Fibroblast of the aortic adventitia (primary cell): ENCODE data around the gene TMA7. TPM values are rescaled to one million over a fixed set of nuclear protein-coding genes. Genes with fewer than 3 reads are reported as not detected.

Source experiments
- DNase-seq: peaks from one replicate; pipeline ENCODE4 v3.0.0-alpha.2; 2010; ENCODE audit warnings: low read depth
- H3K4me3 ChIP-seq: 2 replicates; pipeline ENCODE4 v1.5.1; 2011; ENCODE audit warnings: low read depth, mild to moderate bottlenecking, control low read depth, low read length, moderate library complexity
- total RNA-seq: library from RNA; depleted of rRNA; stranded (reverse); fragments of >200 nt; gene quantifications from 2 replicates; pipeline ENCODE4 v1.2.3, GENCODE V29; 2012; ENCODE audit warnings: low replicate concordance
- TF ChIP-seq, protein P1 (sequence below): IDR thresholded peaks from 2 replicates; pipeline ENCODE4 v1.5.1; 2011; ENCODE audit warnings: mild to moderate bottlenecking, low read length, control low read depth, inconsistent platforms; ENCODE audit not compliant: insufficient read depth

TMA7 gene
- 234 and 390 TPM in 2 replicates for total RNA-seq

DNA sequence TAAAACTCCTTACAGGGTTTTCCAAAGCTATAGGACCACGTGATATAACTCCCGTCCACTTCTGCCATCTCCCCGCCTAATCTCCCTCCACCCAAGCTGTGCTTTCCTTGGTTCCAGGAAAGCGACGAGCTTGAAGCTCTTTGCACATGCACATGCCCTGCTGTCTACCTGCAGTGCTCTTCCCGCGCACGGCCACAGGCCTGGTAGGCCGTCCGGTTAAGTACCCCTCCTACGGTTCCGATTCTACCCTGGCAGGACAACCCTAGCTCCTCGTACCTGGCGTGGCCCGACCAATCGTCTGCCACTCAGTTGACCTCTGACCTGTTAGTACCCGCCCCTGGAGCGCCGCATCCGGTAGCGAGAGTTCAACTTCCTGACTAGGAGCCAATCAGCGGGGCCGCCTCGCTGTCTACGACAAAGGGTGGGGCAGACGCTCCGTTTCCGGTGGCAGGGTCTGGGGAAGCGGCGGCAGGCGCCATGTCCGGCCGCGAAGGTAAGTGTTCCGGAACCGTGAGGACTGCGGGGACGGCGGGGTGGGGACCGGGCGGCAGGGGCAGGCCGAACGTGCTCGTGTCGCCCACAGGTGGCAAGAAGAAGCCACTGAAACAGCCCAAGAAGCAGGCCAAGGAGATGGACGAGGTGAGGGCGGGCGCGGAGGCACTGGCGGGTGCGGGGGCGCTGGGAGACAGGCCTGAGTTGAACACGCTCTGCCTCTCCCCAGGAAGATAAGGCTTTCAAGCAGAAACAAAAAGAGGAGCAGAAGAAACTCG is at the start of gene TMA7, which contains the start of gene CCDC51:
TSS of gene TMA7 (plus strand) at position 438 of the 770 bp plus-strand sequence. CDS start at position 478, 40 bp downstream.
TSS of gene CCDC51 (minus strand) at position 300 of the 770 bp plus-strand sequence. CDS start 4,991 bp downstream, outside the sequence.
- peak within 1 kb of the TSS; percentile 97 for H3K4me3 ChIP-seq
- TF ChIP-seq, protein P1, sequence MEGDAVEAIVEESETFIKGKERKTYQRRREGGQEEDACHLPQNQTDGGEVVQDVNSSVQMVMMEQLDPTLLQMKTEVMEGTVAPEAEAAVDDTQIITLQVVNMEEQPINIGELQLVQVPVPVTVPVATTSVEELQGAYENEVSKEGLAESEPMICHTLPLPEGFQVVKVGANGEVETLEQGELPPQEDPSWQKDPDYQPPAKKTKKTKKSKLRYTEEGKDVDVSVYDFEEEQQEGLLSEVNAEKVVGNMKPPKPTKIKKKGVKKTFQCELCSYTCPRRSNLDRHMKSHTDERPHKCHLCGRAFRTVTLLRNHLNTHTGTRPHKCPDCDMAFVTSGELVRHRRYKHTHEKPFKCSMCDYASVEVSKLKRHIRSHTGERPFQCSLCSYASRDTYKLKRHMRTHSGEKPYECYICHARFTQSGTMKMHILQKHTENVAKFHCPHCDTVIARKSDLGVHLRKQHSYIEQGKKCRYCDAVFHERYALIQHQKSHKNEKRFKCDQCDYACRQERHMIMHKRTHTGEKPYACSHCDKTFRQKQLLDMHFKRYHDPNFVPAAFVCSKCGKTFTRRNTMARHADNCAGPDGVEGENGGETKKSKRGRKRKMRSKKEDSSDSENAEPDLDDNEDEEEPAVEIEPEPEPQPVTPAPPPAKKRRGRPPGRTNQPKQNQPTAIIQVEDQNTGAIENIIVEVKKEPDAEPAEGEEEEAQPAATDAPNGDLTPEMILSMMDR = no peak
- peak; percentile 93 for DNase-seq

DNA sequence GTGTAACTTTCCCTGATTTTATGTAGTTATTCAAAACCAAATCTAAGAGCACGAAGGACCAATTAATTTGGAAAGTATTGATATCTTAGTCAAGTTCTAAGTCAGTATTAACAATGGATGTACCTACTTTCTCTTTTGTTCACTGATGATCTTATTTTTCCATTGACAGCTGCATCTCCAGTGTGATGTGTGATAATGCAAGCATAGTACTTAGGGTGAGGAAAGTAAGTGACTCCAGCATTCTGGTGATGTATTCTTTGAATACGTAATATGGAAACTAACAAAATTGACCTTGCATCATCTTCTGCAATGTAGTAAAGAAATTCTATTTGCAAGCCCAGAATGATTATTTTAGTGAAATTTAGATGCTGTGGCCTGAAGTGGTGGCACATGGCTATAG is 45.7 kb upstream of the TMA7 start:
- TF ChIP-seq, protein P1 = no peak
- no peak overlapping the region for H3K4me3 ChIP-seq
- no peak for DNase-seq

DNA sequence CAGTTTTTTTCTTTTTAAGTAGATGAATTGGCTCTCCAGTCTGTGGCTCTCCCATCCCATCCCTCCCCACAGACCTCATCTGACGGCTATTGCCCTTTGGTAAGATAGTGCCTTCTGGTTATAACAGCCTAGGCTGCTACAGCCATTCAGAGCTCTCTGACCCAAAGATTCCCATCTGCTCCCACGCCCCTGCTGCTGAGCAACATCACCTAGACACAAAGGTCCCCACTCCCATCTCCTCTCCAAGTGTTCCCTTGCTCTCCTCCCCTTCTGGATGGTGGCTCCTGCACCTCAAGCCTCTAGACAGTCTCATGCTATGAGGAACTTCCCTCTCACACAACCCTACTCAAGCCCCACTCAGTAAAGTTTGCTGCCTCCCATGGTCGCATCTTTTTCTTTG is 44.3 kb upstream of the TMA7 start:
- TF ChIP-seq, protein P1 = no peak
- DNase-seq = no peak
- no peak overlapping the region for H3K4me3 ChIP-seq

DNA sequence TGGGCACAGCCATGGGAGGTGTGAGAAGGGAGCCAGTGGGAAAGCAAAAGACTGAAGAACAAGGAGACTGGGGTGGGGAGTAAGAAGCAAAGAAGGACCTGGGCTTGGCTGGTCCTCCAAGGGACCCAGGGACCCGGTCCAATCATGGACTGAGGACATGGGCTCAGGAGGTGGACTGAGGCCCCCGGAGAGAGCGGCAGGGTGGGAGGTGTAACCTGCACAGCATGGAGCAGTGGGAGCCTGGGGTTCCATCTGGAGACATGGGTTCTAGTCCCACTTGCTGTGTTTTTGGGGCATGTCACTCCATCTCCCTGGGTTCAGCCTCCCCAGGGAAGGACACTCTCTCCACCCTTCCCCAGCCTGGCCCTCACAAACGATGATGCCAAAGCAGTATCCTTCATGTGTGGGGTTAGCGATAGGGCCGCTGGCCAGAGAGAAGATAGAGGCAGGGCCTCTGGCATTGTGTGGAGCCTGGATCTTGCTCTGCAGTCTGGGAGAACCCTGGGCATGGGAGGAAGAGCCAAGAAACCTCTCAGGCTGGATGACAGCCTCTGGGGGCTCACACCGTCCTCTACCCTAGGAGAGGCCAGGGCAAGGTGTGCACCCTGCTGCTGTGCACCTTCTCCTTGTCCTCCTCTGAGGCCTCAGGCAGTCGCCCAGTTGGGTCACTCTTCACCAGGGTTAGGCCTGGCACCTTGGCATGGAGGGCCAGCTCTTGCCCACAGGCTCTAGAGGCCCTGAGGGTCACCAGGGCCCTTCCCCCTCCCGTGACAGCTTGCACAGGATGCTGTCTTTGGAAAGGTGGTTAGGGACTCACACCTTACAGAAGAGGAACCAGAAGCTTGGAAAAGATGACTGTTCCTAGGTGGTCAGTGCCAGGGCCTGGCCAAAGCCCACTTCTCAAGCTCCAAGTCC is 42.0 kb upstream of the TMA7 start:
- H3K4me3 ChIP-seq = no peak overlapping the region
- no peak for DNase-seq
- TF ChIP-seq, protein P1 = no peak

DNA sequence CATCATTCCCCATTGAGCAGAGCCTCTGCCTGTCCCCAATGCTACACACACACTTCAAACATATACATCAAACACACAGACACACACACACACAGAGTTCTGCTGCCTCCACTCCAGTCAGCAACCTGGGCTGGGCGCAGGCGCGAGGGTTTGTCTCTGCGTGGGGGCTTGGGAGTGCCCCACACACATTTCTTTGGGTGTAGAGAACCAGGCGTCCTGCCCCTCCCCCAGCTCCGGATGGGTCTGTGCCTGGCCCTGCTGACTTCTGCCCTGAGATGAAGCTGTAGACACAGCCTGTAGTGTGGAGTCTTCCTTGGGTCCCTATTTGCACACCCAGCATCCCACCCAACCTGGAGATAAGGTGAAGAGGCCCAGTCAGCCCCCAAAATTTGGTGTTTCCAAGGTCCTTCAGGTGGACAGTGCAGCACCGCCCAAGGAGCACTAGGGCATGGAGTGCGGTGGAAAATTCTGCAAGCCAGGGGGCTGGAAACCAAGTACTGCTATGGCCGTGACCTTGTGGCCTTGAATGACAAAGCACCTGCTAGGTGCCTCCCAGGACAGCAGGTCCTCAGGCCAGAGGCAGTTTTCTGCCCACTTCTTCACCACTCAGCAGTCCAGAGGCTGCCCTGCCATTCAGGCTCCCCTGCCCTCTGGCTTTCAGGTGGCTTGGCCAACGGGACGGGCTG is 41.2 kb upstream of the TMA7 start:
- no peak for DNase-seq
- H3K4me3 ChIP-seq = no peak overlapping the region

More for the DNA sequence above, 41.2 kb upstream of the TMA7 start:
- TF ChIP-seq, protein P1 = no peak
